GM10248 (cell line): ENCODE measurements around the gene CIAO2B.

Experiments
- CTCF ChIA-PET: fragments of 300-600 bp; sonication (Branson Sonifier 250); formaldehyde crosslinking; extraction: SDS; loops from one replicate; lab custom pipeline; 2021; ENCODE audit warnings: antibody characterized with exemption; lab: Yijun Ruan, JAX
- POLR2A ChIA-PET: fragments of 350-650 bp; sonication (Branson Sonifier 250); formaldehyde crosslinking; extraction: SDS; loops from one replicate; lab custom pipeline; 2020; ENCODE audit warnings: antibody characterized with exemption; lab: Yijun Ruan, JAX
- DNase-seq: peaks from one replicate; pipeline ENCODE4 v3.0.0; 2012; ENCODE audit errors: extremely low spot score
- CTCF ChIP-seq: IDR thresholded peaks from 2 replicates; pipeline ENCODE4 v1.5.1; 2012; ENCODE audit warnings: mild to moderate bottlenecking, low read depth; ENCODE audit errors: extremely low read depth, missing control alignments, control extremely low read depth

The CIAO2B gene

DNA sequence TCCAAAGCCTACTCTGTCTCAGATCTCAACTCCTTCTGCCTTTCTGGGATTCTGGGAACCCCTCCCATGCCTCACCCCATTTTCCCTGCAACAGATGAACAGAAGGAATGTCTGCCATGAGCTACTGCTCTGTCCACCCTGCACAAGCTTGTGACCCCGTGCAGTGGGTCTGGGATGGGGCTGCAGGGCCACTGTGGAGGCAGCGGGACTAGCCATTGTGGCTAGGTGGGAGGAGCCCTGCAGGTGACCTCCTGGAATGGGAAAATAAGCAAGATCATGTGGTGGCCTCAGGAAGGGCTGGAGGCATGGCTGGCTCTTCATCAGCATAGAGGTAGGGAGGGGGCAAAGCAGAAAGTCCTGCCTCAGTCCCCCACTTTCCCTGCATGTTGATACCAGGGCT lies 40.1 kb downstream of the CIAO2B start:
- ChIA-PET POLR2A (no interaction called here), CTCF (interaction anchor here (1.3 to 8.4 kb wide), 12 partner anchors 7 to 304 kb away, joined by 3 to 115 read pairs (median 9); partner anchors contain the start of genes PDP2 and RRAD)
- no peak for DNase-seq
- no peak for TF ChIP-seq CTCF

- ChIA-PET CTCF (interaction anchor here (1.1 to 8.4 kb wide), 6 partner anchors 9 to 126 kb away, joined by 3 to 115 read pairs (median 8); partner anchors contain the start of gene RRAD), POLR2A (interaction anchor here (0.5 to 1.1 kb wide), 2 partner anchors 12 to 34 kb away, joined by 3 to 5 read pairs; no protein-coding TSS in a partner anchor)
- no peak for DNase-seq
- no peak for TF ChIP-seq CTCF
Observed at GRCh38 chr16:66891797-66892196, 42.4 kb downstream of the CIAO2B start.

DNA sequence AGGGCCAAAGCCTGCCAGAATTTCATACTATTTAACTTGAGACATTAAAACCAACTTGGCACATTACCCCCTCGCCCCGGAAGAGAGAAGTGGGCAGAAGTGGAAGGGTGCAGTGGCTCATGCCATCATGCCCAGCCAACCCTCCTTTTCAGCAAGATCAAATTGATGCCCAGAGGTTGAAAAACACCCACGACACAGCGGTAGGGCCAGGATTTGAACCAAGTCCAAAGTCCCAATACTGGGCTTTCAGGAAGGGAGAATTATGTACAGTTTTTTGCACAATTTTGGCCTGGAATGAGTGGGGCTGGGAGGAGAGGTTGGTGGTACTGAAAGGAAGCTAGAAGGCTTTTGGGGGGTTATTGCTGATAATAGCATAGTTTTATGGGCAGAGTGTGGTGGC lies 42.8 kb downstream of the CIAO2B start:
- CTCF ChIA-PET = interaction anchor here (1.1 to 8.4 kb wide), 8 partner anchors 9 to 126 kb away, joined by 3 to 115 read pairs (median 7); partner anchors contain the start of gene RRAD
- POLR2A ChIA-PET = interaction anchor here (0.5 to 1.1 kb wide), 2 partner anchors 12 to 34 kb away, joined by 3 to 5 read pairs; no protein-coding TSS in a partner anchor
- no peak for TF ChIP-seq CTCF
- DNase-seq = no peak

DNA sequence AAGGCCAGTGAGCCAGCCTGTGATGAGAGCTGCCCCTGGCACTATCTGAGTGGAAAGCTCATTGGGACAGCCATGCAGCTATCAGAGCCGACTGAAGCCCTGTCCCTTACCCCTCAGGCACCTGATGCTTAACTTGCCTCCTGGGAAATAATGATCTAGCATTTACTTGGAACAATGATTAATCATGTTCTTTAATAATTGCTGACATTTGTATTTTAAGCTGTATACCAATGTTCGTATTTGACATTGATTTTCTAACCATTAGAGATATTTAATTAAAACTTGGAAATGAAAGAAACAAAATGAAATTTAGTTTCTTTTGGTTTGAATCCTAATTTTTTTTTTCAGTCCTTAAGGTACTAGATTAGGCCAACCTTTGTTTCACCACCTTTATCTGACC lies 43.4 kb downstream of the CIAO2B start:
- ChIA-PET CTCF (interaction anchor here (0.7 to 2.9 kb wide), 6 partner anchors 18 to 282 kb away, joined by 3 to 10 read pairs (median 6); no protein-coding TSS in a partner anchor), POLR2A (interaction anchor here (0.6 kb wide), 1 partner anchor 949 kb away, joined by 3 read pairs; no protein-coding TSS in a partner anchor)
- no peak for TF ChIP-seq CTCF
- no peak for DNase-seq

GRCh38 chr16:66889622-66890021 lies 44.6 kb downstream of the CIAO2B start:
- ChIA-PET CTCF (interaction anchor here (1.2 to 2.1 kb wide), 4 partner anchors 15 to 38 kb away, joined by 3 to 10 read pairs (median 4); no protein-coding TSS in a partner anchor), POLR2A (no interaction called here)
- DNase-seq = no peak
- no peak for TF ChIP-seq CTCF

- ChIA-PET CTCF (interaction anchor here (1.2 to 2.1 kb wide), 4 partner anchors 14 to 39 kb away, joined by 3 to 10 read pairs (median 4); no protein-coding TSS in a partner anchor), POLR2A (no interaction called here)
- no peak for TF ChIP-seq CTCF
- DNase-seq = no peak
Observed at GRCh38 chr16:66888647-66889615, 45.3 kb downstream of the CIAO2B start.
